ENCODE results near the gene ZFHX3. TPM values are rescaled to one million over a fixed set of nuclear protein-coding genes. Genes with fewer than 3 reads are reported as not detected.
"Not testable (repeated sequence)": the region's sequence is repeated elsewhere in the genome, so short reads cannot be mapped to it uniquely, and the experiment has no call there.

The ZFHX3 gene
- total RNA-seq, 1 donor from 2014 or later = 19.8 TPM

DNA sequence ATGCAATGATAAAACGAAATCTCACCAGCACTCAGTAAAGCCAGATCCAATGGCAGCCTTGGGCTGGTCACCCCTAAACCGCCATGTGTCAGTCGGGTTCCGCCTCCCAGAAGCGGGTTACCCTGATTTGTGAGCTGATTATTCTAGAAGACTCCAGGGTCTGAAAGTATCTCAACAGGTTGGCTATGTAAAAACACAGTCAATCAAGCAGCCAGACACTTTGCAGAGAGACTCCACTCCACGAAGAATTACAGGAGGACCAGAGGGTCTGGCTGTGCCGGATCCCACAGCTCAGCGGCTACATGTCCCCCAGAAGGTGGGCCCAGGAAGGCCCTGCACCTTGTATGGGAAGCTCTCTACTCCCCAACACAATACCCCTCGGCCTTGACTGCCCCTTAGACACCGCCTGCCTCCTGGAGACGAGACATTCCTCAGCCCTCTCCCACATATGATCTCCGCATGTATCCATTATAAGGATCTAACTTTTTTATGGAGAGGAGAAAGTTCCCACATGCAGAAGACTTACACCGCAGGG is 23.3 kb downstream of the ZFHX3 start:
- DNase-seq (ENCODE audit: extremely low read depth, low read depth, low spot score) = no peak

GRCh38 chr16:73023752-73024570 is 24.0 kb downstream of the ZFHX3 start:
- no peak for DNase-seq (ENCODE audit: extremely low read depth, low read depth, low spot score)

- DNase-seq (ENCODE audit: extremely low read depth, low read depth, low spot score) = no peak
Observed at GRCh38 chr16:73023320-73023719, 24.6 kb downstream of the ZFHX3 start.

- no peak for DNase-seq (ENCODE audit: extremely low read depth, low read depth, low spot score)
Observed at GRCh38 chr16:73022534-73022933, 25.4 kb downstream of the ZFHX3 start.

DNA sequence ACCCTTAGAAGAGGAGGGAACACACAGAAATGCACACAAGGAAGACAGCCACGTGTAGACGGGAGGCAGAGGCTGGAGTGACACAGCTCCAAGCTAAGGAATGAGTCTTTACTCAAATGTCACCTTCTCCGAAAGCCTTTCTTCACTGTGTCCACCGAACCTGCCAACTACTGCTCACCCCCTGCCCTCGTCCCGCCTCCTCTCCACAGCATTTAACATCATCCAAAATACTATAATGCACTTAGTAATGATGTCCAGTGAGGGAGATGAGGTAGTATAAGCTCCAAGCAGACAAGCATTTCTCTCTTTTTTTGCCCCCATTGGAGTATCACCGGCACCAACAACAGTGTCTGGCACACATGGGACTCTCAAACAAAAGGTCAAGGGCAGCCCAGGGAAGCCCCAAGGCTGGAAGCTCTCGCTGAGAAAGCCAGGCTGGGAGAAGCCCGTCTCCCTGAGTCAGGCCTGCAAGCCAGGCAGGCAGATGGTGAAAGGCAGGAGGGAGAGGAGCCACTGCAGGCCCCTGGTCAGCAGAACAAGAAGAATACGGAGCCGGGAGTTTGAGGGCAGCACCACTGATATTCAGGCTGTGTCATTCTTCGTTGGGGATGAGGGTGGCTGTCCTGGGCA is 25.9 kb downstream of the ZFHX3 start:
- no peak for DNase-seq (ENCODE audit: extremely low read depth, low read depth, low spot score)

DNA sequence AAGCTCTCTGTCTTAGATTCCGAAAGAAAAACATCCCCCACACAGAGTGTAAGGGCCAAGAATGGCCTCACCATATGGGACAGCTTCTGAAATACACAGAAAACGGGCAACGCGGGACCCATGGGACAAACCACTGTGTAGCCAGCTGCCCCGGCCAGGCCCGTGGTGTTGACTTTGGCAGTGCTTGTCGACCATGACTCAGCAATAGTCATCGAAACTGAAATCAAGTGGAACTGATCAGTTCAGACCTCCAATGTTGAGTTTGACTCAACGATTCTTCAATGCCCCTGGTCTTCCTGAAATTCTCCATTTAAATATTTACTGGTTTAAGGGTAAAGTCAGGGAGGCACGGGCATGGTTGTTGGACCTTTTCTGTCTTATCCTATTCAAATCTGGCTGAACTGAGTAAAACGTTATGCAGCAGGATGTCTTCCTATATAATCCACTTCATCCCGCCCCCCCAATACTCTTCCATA is 27.5 kb downstream of the ZFHX3 start:
- peak; percentile 76 for DNase-seq (ENCODE audit: extremely low read depth, low read depth, low spot score)

- peak; percentile 33 for DNase-seq (ENCODE audit: extremely low read depth, low read depth, low spot score)
Observed at GRCh38 chr16:73019457-73020362, 28.2 kb downstream of the ZFHX3 start.

GRCh38 chr16:73018821-73019456 is 29.0 kb downstream of the ZFHX3 start:
- DNase-seq (ENCODE audit: extremely low read depth, low read depth, low spot score) = no peak

DNA sequence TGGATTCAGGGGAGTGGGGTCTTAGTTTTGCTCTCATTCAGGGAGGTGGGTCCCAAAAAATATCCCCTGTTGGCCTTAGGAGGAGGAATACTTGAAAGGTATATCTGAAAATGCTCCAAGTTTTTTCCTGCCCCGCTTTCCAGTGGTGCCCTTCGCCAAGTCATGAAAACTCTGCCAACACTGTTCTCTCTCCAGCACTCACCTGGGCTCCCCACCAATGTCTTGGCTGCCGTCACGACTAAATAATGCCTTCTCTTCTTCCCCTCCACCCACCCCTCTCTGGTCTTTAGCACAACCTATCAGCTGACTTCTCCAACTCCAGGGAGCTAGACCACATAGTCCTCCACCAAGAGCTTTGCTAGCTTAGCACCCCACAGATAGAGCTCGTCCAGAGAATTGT is 30.6 kb downstream of the ZFHX3 start:
- DNase-seq (ENCODE audit: extremely low read depth, low read depth, low spot score) = no peak

DNA sequence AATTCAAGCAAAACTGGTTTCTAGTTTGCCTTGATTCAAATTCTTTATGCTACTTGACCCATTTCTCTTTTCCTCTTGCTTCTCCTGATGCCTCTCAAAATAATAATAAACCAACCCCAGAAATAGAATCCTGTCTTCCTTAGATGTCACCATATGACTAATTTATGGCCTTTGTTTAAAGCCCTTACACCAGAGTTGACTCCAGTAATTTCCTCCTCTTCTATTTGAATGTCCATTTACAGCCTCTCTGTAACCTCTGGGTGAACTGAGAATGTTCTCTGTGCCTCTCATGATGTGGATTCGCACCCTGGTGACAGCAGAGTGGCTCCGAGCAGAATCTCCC is 31.5 kb downstream of the ZFHX3 start:
- no peak for DNase-seq (ENCODE audit: extremely low read depth, low read depth, low spot score)

GRCh38 chr16:73015612-73016487 is 32.1 kb downstream of the ZFHX3 start:
- no peak for DNase-seq (ENCODE audit: extremely low read depth, low read depth, low spot score)

GRCh38 chr16:73014768-73015167 is 33.2 kb downstream of the ZFHX3 start:
- no peak for DNase-seq (ENCODE audit: extremely low read depth, low read depth, low spot score)

DNA sequence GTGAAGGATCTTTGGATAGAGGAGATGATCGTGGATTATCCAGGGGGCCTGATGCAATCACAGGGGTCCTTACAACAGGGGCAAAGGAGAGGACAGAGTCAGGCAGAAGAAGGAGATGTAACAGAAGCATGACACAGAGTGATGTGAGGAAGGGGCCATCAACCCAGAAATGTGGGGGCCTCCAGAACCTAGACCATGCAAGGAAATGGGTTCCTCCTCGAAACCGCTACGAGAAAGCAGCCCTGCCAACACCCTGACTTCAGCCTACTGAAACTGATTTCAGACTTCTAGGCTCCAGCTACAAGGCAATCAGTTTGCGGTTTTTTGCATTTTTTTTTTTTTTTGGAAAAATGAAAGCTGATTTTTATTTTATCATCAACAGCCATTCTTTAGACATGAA is 34.0 kb downstream of the ZFHX3 start:
- DNase-seq (ENCODE audit: extremely low read depth, low read depth, low spot score) = no peak

DNA sequence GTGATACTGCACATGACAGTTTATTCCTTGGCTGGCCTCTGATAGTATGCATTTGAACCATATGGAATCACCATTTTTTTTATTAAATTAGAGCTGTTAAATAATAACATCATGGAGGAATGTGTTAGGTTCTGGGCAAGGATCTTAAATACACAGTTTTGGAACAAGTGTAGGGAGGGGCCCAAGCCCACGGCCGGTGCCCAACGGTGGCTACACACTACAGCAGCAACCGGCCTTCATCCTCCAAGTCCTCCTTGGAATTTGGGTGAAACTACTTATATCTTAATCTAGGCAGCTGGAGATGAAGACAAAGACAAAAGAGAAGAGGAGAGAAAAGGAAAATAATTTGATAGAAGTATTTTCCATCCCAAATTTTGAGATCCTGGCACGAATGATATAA is 35.6 kb downstream of the ZFHX3 start:
- DNase-seq (ENCODE audit: extremely low read depth, low read depth, low spot score) = no peak

GRCh38 chr16:73011926-73012325 is 36.0 kb downstream of the ZFHX3 start:
- DNase-seq (ENCODE audit: extremely low read depth, low read depth, low spot score) = no peak

DNA sequence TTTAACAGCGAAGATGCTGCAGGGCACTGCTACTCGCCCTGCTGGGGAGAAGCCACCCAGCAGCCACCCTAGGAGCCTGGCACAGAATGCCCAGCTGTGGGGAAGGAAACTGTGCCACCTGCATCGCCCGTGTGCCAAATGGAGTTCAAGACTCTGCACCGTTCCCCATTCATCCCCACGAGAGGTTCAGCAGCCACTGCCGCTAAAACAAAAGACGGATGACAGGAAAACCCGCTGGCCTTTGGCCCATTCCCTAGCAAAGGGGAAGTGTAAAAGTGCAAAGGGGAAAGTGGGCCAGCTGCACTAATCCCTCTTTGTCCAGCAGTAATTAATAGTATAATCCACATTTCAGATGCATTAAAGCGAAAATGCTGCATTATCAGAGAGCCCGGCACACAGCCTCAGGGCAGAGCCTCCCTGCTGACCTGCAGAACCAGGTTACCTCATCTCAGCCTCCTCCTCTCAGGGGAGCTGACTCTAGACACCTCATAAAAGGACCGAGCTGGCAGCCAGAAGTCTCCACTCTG is 37.7 kb downstream of the ZFHX3 start:
- no peak for DNase-seq (ENCODE audit: extremely low read depth, low read depth, low spot score)

DNA sequence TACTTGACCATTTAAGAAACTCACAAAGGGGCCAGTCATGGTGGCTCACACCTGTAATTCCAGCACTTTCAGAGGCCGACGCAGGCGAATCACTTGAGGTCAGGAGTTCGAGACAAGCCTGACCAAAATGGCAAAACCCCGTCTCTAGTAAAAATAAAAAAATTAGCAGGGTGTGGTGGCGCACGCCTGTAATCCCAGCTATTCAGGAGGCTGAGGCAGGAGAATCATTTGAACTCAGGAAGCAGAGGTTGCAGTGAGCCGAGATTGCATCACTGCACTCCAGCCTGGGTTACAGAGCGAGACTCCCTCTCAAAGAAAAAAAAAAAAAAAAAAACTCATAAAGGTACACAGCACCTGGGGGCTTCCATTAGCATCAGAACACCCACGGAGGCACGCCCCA is 38.2 kb downstream of the ZFHX3 start:
- DNase-seq (ENCODE audit: extremely low read depth, low read depth, low spot score) = not testable (repeated sequence)

DNA sequence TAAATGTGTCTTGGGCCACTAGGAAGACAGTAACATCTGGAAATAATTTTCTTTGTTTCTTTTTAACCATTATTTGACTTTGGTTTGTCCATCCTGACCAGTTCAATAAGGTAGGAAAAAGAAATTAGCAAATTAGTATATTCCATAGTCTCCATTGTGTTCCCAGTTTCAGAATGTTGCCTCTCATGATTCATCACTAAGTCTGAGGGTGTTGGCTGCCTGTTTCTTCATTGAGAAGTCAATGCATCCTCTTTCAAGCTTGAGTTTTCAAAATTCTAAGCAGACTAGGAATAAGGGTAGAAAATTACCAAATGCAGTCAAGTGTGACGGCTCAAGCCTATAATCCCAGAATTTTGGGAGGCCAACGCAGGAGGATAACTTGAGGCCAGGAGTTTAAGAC is 41.9 kb downstream of the ZFHX3 start:
- no peak for DNase-seq (ENCODE audit: extremely low read depth, low read depth, low spot score)

DNA sequence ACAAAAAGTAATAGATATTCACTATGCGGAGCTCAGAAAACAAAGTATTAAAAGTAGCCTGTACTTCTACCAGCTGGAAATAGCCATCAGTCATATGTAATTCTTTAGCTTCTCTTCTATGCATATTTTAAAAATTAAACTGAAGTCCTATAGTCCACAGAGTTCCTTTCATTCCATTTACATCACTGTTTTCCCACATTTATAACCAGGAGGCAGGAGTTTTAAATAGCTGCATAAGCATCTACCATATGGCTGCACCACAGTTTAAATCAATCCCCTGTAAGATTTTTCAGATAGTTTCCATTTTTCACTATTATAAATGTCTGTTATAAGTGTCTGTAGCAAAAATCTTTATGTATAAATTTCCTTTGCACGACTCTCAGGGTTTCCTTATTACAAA is 45.1 kb downstream of the ZFHX3 start:
- DNase-seq (ENCODE audit: extremely low read depth, low read depth, low spot score) = no peak

All from glomerular endothelial cell (primary cell).